ENCODE measurements around the gene ADGRA1.

DNA sequence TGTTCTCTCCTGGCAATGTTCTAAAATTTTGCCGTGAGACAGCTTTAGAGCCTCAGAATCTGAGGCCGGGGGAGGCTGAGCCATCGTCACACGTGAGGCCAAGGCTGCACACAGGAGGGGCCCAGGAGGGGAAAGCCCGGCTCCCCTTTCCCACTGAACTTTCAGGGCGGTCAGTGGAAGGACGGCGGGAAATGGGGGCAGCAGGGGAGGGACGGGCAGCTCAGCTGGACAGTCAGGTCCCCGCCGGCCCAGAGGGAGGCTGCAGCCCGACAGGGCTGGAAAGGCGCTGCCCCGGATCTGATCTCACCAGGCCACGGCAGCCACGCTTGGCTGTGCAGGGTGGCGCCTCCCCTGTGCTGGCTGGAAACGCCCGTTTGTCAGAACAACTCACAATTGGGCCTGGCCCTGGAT is 43.3 kb upstream of the ADGRA1 start:
- TF ChIP-seq, protein P1, sequence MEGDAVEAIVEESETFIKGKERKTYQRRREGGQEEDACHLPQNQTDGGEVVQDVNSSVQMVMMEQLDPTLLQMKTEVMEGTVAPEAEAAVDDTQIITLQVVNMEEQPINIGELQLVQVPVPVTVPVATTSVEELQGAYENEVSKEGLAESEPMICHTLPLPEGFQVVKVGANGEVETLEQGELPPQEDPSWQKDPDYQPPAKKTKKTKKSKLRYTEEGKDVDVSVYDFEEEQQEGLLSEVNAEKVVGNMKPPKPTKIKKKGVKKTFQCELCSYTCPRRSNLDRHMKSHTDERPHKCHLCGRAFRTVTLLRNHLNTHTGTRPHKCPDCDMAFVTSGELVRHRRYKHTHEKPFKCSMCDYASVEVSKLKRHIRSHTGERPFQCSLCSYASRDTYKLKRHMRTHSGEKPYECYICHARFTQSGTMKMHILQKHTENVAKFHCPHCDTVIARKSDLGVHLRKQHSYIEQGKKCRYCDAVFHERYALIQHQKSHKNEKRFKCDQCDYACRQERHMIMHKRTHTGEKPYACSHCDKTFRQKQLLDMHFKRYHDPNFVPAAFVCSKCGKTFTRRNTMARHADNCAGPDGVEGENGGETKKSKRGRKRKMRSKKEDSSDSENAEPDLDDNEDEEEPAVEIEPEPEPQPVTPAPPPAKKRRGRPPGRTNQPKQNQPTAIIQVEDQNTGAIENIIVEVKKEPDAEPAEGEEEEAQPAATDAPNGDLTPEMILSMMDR (IDR thresholded peaks at IDR 0.05), result no peak
- TF ChIP-seq POLR2A (IDR thresholded peaks at IDR 0.05), result no peak

All from prostate gland (tissue), 2 donors.